SK-N-SH treated with all-trans-retinoic acid at 6 μM for 48 hours (cell line): ENCODE results near the gene PRRC2B.

Source experiments
- ATAC-seq: fragments of 200-7000 bp; cut with Tn5 transposase; 3 replicates; pipeline ENCODE4 v1.9.1; 2020; ENCODE audit warnings: mild to moderate bottlenecking, moderate library complexity
- ARNTL ChIP-seq: fragments of 450-650 bp; formaldehyde crosslinking; IDR thresholded peaks from 2 replicates; pipeline ENCODE4 v1.5.0; 2020; ENCODE audit warnings: low read depth, mild to moderate bottlenecking, moderate library complexity, borderline replicate concordance
- BACH2 ChIP-seq: fragments of 250-450 bp; sonication (Bioruptor Pico); IDR thresholded peaks from 2 replicates; pipeline ENCODE4 v1.9.0; 2021; ENCODE audit warnings: mild to moderate bottlenecking, borderline replicate concordance
- CSDC2 ChIP-seq: fragments of 250-450 bp; sonication (Bioruptor Pico); IDR thresholded peaks from 2 replicates; pipeline ENCODE4 v1.5.0; 2020; ENCODE audit warnings: mild to moderate bottlenecking, moderate library complexity
- ESRRG ChIP-seq: fragments of 250-450 bp; sonication (Bioruptor Pico); IDR thresholded peaks from 2 replicates; pipeline ENCODE4 v1.6.1; 2021; ENCODE audit warnings: mild to moderate bottlenecking
- GLIS3 ChIP-seq: fragments of 250-450 bp; sonication (Bioruptor Pico); IDR thresholded peaks from 2 replicates; pipeline ENCODE4 v1.5.0; 2020; ENCODE audit warnings: mild to moderate bottlenecking, moderate library complexity
- ISL1 ChIP-seq: fragments of 250-450 bp; sonication (Bioruptor Pico); IDR thresholded peaks from 2 replicates; pipeline ENCODE4 v2.1.2; 2022; ENCODE audit warnings: mild to moderate bottlenecking, moderate library complexity
- OSR1 ChIP-seq: fragments of 250-450 bp; sonication (Bioruptor Pico); IDR thresholded peaks from 2 replicates; pipeline ENCODE4 v1.8.0; 2022; ENCODE audit warnings: moderate library complexity, mild to moderate bottlenecking, inconsistent platforms
- PATZ1 ChIP-seq: fragments of 250-450 bp; sonication (Bioruptor Pico); IDR thresholded peaks from 2 replicates; pipeline ENCODE4 v1.8.0; 2020; ENCODE audit warnings: mild to moderate bottlenecking, moderate library complexity, borderline replicate concordance
- PPARA ChIP-seq: fragments of 250-450 bp; sonication (Bioruptor Pico); IDR thresholded peaks from 2 replicates; pipeline ENCODE4 v1.5.0; 2020; ENCODE audit warnings: mild to moderate bottlenecking, borderline replicate concordance
- SNAI2 ChIP-seq: fragments of 250-450 bp; sonication (Bioruptor Pico); IDR thresholded peaks from 2 replicates; pipeline ENCODE4 v1.5.0; 2020; ENCODE audit warnings: mild to moderate bottlenecking, moderate library complexity
- TCF4 ChIP-seq: fragments of 250-450 bp; sonication (Bioruptor Pico); IDR thresholded peaks from 2 replicates; pipeline ENCODE4 v1.8.0; 2021; ENCODE audit warnings: mild to moderate bottlenecking, moderate library complexity, borderline replicate concordance
- TOX ChIP-seq: fragments of 250-450 bp; sonication (Bioruptor Pico); IDR thresholded peaks from 2 replicates; pipeline ENCODE4 v1.8.0; 2021; ENCODE audit warnings: mild to moderate bottlenecking, moderate library complexity, borderline replicate concordance
- ZC3H10 ChIP-seq: fragments of 250-450 bp; sonication (Bioruptor Pico); IDR thresholded peaks from 2 replicates; pipeline ENCODE4 v1.5.1; 2021; ENCODE audit warnings: mild to moderate bottlenecking, moderate library complexity
- ZFP3 ChIP-seq: fragments of 250-450 bp; sonication (Bioruptor Pico); IDR thresholded peaks from 2 replicates; pipeline ENCODE4 v1.5.0; 2020; ENCODE audit warnings: mild to moderate bottlenecking, moderate library complexity
- ZFP30 ChIP-seq: fragments of 450-650 bp; formaldehyde crosslinking; IDR thresholded peaks from 2 replicates; pipeline ENCODE4 v1.5.0; 2022; ENCODE audit warnings: mild to moderate bottlenecking, moderate library complexity
- ZNF565 ChIP-seq: fragments of 450-650 bp; formaldehyde crosslinking; conservative IDR thresholded peaks from 2 replicates; pipeline ENCODE4 v1.5.0; 2020; ENCODE audit warnings: low read depth, mild to moderate bottlenecking, moderate library complexity
- ZNF8 ChIP-seq: fragments of 450-650 bp; formaldehyde crosslinking; IDR thresholded peaks from 2 replicates; pipeline ENCODE4 v1.5.0; 2020; ENCODE audit warnings: mild to moderate bottlenecking, moderate library complexity
- TF ChIP-seq, protein P1 (sequence below): fragments of 250-450 bp; sonication (Bioruptor Pico); IDR thresholded peaks from 2 replicates; pipeline ENCODE4 v1.8.0; 2021; ENCODE audit warnings: low read depth, mild to moderate bottlenecking, moderate library complexity, borderline replicate concordance
- TF ChIP-seq, protein P2 (sequence below): fragments of 250-450 bp; sonication (Bioruptor Pico); IDR thresholded peaks from 2 replicates; pipeline ENCODE4 v1.5.1; 2020; ENCODE audit warnings: low read depth, mild to moderate bottlenecking, moderate library complexity
- TF ChIP-seq, protein P3 (sequence below): fragments of 250-450 bp; sonication (Bioruptor Pico); IDR thresholded peaks from 2 replicates; pipeline ENCODE4 v1.5.0; 2020; ENCODE audit warnings: mild to moderate bottlenecking, moderate library complexity

Gene PRRC2B

DNA sequence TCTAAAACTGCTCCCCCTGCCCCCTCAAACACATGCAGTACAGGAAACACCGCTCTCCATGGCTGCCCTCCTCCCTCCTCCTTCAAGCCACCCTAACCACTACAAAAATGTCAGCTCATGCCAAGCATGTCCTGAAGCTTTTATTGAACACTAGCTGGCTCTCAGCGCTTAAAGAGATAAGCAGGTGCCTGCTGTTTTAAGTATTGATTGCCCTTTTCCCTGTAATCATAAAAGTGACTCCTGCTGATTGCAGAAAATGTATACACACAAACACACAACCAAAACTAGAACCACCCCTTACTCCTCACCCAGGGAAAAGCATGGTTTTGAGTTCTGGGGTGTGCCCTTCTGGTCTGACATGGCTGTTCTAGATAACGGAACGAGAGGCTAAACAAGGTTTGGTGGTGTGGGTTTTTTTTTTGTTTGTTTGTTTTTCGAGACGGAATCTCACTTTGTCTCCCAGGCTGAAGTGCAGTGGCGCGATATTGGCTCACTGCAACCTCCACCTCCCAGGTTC lies 140.9 kb downstream of the PRRC2B start:
- no peak for ATAC-seq
- TF ChIP-seq ZNF565 (CRISPR knock-in tag) (no peak), ARNTL (CRISPR knock-in tag) (no peak), TOX (no peak), SNAI2 (CRISPR knock-in tag) (no peak), ZFP30 (no peak), ZC3H10 (no peak), PATZ1 (CRISPR knock-in tag) (no peak), CSDC2 (CRISPR knock-in tag) (no peak), ZNF8 (CRISPR knock-in tag) (no peak), PPARA (CRISPR knock-in tag) (no peak), OSR1 (no peak)
- TF ChIP-seq, protein P1, sequence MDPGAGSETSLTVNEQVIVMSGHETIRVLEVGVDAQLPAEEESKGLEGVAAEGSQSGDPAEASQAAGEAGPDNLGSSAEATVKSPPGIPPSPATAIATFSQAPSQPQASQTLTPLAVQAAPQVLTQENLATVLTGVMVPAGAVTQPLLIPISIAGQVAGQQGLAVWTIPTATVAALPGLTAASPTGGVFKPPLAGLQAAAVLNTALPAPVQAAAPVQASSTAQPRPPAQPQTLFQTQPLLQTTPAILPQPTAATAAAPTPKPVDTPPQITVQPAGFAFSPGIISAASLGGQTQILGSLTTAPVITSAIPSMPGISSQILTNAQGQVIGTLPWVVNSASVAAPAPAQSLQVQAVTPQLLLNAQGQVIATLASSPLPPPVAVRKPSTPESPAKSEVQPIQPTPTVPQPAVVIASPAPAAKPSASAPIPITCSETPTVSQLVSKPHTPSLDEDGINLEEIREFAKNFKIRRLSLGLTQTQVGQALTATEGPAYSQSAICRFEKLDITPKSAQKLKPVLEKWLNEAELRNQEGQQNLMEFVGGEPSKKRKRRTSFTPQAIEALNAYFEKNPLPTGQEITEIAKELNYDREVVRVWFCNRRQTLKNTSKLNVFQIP (CRISPR knock-in tag), result no peak
- TF ChIP-seq, protein P2, sequence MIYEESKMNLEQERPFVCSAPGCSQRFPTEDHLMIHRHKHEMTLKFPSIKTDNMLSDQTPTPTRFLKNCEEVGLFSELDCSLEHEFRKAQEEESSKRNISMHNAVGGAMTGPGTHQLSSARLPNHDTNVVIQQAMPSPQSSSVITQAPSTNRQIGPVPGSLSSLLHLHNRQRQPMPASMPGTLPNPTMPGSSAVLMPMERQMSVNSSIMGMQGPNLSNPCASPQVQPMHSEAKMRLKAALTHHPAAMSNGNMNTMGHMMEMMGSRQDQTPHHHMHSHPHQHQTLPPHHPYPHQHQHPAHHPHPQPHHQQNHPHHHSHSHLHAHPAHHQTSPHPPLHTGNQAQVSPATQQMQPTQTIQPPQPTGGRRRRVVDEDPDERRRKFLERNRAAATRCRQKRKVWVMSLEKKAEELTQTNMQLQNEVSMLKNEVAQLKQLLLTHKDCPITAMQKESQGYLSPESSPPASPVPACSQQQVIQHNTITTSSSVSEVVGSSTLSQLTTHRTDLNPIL (CRISPR knock-in tag), result no peak

- no peak for ATAC-seq
- TF ChIP-seq, protein P3, sequence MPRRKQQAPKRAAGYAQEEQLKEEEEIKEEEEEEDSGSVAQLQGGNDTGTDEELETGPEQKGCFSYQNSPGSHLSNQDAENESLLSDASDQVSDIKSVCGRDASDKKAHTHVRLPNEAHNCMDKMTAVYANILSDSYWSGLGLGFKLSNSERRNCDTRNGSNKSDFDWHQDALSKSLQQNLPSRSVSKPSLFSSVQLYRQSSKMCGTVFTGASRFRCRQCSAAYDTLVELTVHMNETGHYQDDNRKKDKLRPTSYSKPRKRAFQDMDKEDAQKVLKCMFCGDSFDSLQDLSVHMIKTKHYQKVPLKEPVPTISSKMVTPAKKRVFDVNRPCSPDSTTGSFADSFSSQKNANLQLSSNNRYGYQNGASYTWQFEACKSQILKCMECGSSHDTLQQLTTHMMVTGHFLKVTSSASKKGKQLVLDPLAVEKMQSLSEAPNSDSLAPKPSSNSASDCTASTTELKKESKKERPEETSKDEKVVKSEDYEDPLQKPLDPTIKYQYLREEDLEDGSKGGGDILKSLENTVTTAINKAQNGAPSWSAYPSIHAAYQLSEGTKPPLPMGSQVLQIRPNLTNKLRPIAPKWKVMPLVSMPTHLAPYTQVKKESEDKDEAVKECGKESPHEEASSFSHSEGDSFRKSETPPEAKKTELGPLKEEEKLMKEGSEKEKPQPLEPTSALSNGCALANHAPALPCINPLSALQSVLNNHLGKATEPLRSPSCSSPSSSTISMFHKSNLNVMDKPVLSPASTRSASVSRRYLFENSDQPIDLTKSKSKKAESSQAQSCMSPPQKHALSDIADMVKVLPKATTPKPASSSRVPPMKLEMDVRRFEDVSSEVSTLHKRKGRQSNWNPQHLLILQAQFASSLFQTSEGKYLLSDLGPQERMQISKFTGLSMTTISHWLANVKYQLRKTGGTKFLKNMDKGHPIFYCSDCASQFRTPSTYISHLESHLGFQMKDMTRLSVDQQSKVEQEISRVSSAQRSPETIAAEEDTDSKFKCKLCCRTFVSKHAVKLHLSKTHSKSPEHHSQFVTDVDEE (CRISPR knock-in tag), result no peak
- no peak for TF ChIP-seq CSDC2 (CRISPR knock-in tag)
- no peak for TF ChIP-seq ZNF565 (CRISPR knock-in tag)
- TF ChIP-seq ZFP3 (CRISPR knock-in tag), result no peak
- no peak for TF ChIP-seq ZFP30
- TF ChIP-seq TCF4 (CRISPR knock-in tag), result no peak
- no peak for TF ChIP-seq ARNTL (CRISPR knock-in tag)
- no peak for TF ChIP-seq ESRRG (CRISPR knock-in tag)
These were observed 144.1 kb downstream of the PRRC2B start for GRCh38 chr9:131537946-131538345.

DNA sequence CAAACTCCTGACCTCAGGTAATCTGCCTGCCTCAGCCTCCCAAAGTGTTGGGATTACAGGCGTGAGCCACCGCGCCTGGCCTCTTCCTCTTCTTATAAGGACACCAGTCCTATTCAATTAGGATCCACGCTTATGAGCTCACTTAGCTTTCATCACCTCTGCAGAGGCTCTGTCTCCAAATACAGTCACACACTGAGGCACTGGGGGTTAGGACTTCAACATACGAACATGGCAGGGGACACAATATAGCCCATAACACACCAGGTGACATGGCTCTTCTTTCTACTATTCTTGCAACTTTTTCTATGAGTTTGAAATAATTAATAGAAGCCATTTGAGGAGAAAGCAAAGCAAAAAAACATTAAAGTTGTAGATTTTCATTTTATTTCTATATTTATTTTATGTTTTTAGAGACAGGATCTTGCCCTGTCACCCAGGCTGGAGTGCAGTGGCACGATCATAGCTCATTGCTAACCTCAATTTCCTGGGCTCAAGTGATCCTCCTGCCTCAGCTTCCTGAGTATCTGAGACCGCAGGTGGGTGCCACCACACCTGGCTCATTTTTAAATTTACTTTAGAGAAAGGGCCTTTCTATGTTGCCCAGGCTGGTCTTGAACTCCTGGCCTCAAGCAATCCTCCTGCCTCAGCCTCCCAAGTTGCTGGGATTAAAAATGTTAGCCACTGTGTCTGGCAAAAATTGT lies 145.5 kb downstream of the PRRC2B start:
- no peak for ATAC-seq
- TF ChIP-seq PPARA (CRISPR knock-in tag) (no peak), TOX (no peak), ISL1 (CRISPR knock-in tag) (no peak), ESRRG (CRISPR knock-in tag) (no peak), ZC3H10 (no peak), ZNF565 (CRISPR knock-in tag) (no peak), PATZ1 (CRISPR knock-in tag) (no peak), BACH2 (CRISPR knock-in tag) (no peak), ZFP30 (no peak), OSR1 (no peak), GLIS3 (CRISPR knock-in tag) (no peak), ZFP3 (CRISPR knock-in tag) (no peak), SNAI2 (CRISPR knock-in tag) (no peak), ZNF8 (CRISPR knock-in tag) (no peak), TCF4 (CRISPR knock-in tag) (no peak), ARNTL (CRISPR knock-in tag) (no peak), CSDC2 (CRISPR knock-in tag) (no peak)
- TF ChIP-seq, protein P3 (CRISPR knock-in tag), result no peak
- TF ChIP-seq, protein P2 (CRISPR knock-in tag), result no peak
